AG04450 (cell line): ENCODE measurements around the gene GTF2A2. TPM values are rescaled to one million over a fixed set of nuclear protein-coding genes. Genes with fewer than 3 reads are reported as not detected.

Experiments used
- CTCF ChIA-PET: fragments of 300-600, 350-600 bp; formaldehyde crosslinking; extraction: SDS; loops from one replicate; lab custom pipeline; 2022; ENCODE audit warnings: antibody characterized with exemption, inconsistent platforms; lab: Charles Lee
- POLR2A ChIA-PET: fragments of 350-600 bp; formaldehyde crosslinking; extraction: SDS; loops from one replicate; lab custom pipeline; 2021; ENCODE audit warnings: antibody characterized with exemption, inconsistent platforms; lab: Yijun Ruan, JAX
- DNase-seq: peaks from one replicate; pipeline ENCODE4 v3.0.0-alpha.2; 2011; ENCODE audit warnings: low read depth, low spot score
- H3K27ac ChIP-seq: one replicate; pipeline ENCODE4 v1.5.1; 2012; ENCODE audit warnings: low read depth, low read length, control low read depth
- H3K27me3 ChIP-seq: one replicate; pipeline ENCODE4 v1.6.0; 2012; ENCODE audit warnings: low read length; ENCODE audit not compliant: control insufficient read depth, insufficient read depth
- H3K4me3 ChIP-seq: 2 replicates; pipeline ENCODE4 v1.5.1; 2011; ENCODE audit warnings: mild to moderate bottlenecking, low read depth, low read length, control low read depth
- H3K9me3 ChIP-seq: 2 replicates; pipeline ENCODE4 v1.5.1; 2012; ENCODE audit warnings: low read length; ENCODE audit not compliant: control insufficient read depth, insufficient read depth
- CTCF ChIP-seq: IDR thresholded peaks from 2 replicates; pipeline ENCODE4 v1.5.1; 2011; ENCODE audit warnings: low read depth, low read length, control low read depth, inconsistent platforms
- polyA plus RNA-seq: library from polyadenylated mRNA; depleted of rRNA; stranded (reverse); fragments of >200 nt; gene quantifications from 2 replicates; pipeline ENCODE4 v1.2.3, GENCODE V29; 2011

GTF2A2 gene
- polyA plus RNA-seq, 1 experiment: 77.8 TPM

GRCh38 chr15:59678172-59678571 is 20.9 kb upstream of the GTF2A2 start:
- ChIA-PET CTCF (no interaction called here), POLR2A (no interaction called here)
- Histone ChIP-seq H3K27ac (no peak overlapping the region), H3K27me3 (no peaks in the 10 kb centered on the region), H3K4me3 (no peak overlapping the region), H3K9me3 (no peaks in the 10 kb centered on the region)
- TF ChIP-seq CTCF: no peak
- no peak for DNase-seq

GRCh38 chr15:59676565-59676964 is 19.2 kb upstream of the GTF2A2 start:
- no peak overlapping the region for H3K4me3 ChIP-seq
- no peaks in the 10 kb centered on the region for H3K9me3 ChIP-seq
- H3K27ac ChIP-seq: no peak overlapping the region
- CTCF ChIA-PET: no interaction called here
- no peaks in the 10 kb centered on the region for H3K27me3 ChIP-seq
- no peak for DNase-seq
- POLR2A ChIA-PET: no interaction called here
- no peak for TF ChIP-seq CTCF

DNA sequence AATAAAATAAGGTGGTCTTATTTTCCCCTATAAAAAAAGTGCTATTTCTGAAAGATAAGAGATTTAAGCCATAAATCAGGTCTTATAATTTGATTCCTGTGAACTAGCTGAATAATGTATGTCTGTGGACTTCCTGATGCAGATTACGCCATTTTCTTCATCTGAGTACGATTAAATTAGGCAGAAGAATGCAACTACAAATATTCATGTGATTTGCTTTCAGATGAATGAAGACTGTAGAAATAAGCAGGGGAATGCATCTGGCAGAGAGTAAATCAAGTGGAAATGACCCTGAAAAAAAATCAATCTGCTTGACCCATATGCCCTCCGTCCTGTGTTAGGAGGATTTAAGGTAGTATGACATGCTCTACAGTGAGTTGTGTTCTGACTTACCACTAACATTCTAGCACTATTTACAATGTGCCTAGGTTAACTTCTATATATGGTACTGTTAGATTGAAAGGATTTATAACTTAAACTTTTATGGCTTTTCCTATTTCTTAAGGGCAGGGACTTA is 17.1 kb upstream of the GTF2A2 start:
- Histone ChIP-seq H3K27me3 (no peaks in the 10 kb centered on the region), H3K4me3 (no peak overlapping the region), H3K9me3 (no peaks in the 10 kb centered on the region), H3K27ac (no peak overlapping the region)
- ChIA-PET CTCF (no interaction called here), POLR2A (no interaction called here)
- DNase-seq: no peak
- TF ChIP-seq CTCF: no peak

- no peak overlapping the region for H3K4me3 ChIP-seq
- DNase-seq: no peak
- H3K27ac ChIP-seq: no peak overlapping the region
- TF ChIP-seq CTCF: no peak
- no peaks in the 10 kb centered on the region for H3K27me3 ChIP-seq
- no peaks in the 10 kb centered on the region for H3K9me3 ChIP-seq
- POLR2A ChIA-PET: no interaction called here
- CTCF ChIA-PET: interaction anchor here (1.5 to 2.3 kb wide), 2 partner anchors 136 to 140 kb away, joined by 4 to 9 read pairs; no protein-coding TSS in a partner anchor
Measured at GRCh38 chr15:59668556-59668955, 11.2 kb upstream of the GTF2A2 start.

GRCh38 chr15:59662260-59662659 is 4.9 kb upstream of the GTF2A2 start:
- Histone ChIP-seq H3K4me3 (no peak overlapping the region), H3K27me3 (no peaks in the 10 kb centered on the region), H3K27ac (no peak overlapping the region), H3K9me3 (no peaks in the 10 kb centered on the region)
- ChIA-PET POLR2A (no interaction called here), CTCF (no interaction called here)
- DNase-seq: peak; percentile 11
- no peak for TF ChIP-seq CTCF
